Measurements from ENCODE around the gene EXD3. TPM values are rescaled to one million over a fixed set of nuclear protein-coding genes. Genes with fewer than 3 reads are reported as not detected.
A peak's percentile ranks its signal among the peaks of the same experiment; 100 is the strongest.

Gene EXD3
- total RNA-seq, 3 donors from 2014 or later: 39.4 to 56.7 (median 40.1) TPM

- peaks cover 60% of the 10 kb centered on the region for H3K4me1 ChIP-seq (ENCODE audit: low read depth)
- intact Hi-C loops (cut with DNase I, micrococcal nuclease): no loop called here
- H3K9me3 ChIP-seq: no peaks in the 10 kb centered on the region
- H3K36me3 ChIP-seq (ENCODE audit: low read depth): no peaks in the 10 kb centered on the region
- ATAC-seq (peak; percentile 58), DNase-seq (peak; percentile 89 to 91 (median 90))
- no peak for TF ChIP-seq CTCF (IDR thresholded peaks at IDR 0.05)
- H3K4me3 ChIP-seq: no peak overlapping the region
Observed at GRCh38 chr9:137305060-137305797, 117.7 kb downstream of the EXD3 start.

- no peak for TF ChIP-seq CTCF (IDR thresholded peaks at IDR 0.05)
- H3K36me3 ChIP-seq (ENCODE audit: low read depth): no peaks in the 10 kb centered on the region
- peaks cover 60% of the 10 kb centered on the region for H3K4me1 ChIP-seq (ENCODE audit: low read depth)
- no peaks in the 10 kb centered on the region for H3K9me3 ChIP-seq
- intact Hi-C loops (cut with DNase I, micrococcal nuclease): no loop called here
- ATAC-seq (no peak), DNase-seq (peak; percentile 50 to 68 (median 65))
- no peak overlapping the region for H3K4me3 ChIP-seq
Observed at GRCh38 chr9:137304383-137305059, 118.4 kb downstream of the EXD3 start.

DNA sequence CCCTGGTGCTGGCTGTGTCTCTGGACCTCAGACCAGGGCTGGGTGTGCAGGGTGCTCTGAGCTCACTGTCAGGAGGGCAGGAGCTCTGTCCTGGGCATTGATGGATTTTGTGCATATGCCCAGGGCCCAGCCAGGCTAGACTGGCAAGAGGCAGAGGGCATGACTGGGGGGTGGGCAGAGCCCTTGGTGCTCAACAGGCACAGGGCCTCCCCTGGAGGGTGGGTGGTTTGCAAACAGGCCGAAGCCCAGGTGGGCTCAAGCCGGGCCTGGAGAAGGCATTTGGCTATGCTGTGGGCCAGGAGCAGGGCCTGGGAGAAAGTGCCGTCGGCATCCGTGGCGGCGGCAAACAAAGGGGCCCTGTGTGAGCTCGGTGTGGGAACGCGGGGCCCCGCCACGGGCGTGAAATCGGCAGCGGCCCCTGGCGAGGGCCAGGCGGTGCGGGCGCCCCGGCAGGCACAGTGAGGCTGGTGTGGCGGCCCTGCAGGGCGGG lies 119.0 kb downstream of the EXD3 start:
- H3K36me3 ChIP-seq (ENCODE audit: low read depth): no peaks in the 10 kb centered on the region
- H3K4me3 ChIP-seq: no peak overlapping the region
- DNase-seq (peak in 2 of 3 donors; percentile 60 to 69), ATAC-seq (no peak)
- peaks cover 60% of the 10 kb centered on the region for H3K4me1 ChIP-seq (ENCODE audit: low read depth)
- H3K9me3 ChIP-seq: no peaks in the 10 kb centered on the region
- TF ChIP-seq CTCF (IDR thresholded peaks at IDR 0.05): no peak
- intact Hi-C loops (cut with DNase I, micrococcal nuclease): no loop called here

GRCh38 chr9:137303151-137303892 lies 119.6 kb downstream of the EXD3 start:
- ATAC-seq (peak; percentile 4), DNase-seq (peak; percentile 79 to 82 (median 80))
- H3K4me3 ChIP-seq: no peak overlapping the region
- H3K9me3 ChIP-seq: no peaks in the 10 kb centered on the region
- no peak for TF ChIP-seq CTCF (IDR thresholded peaks at IDR 0.05)
- H3K36me3 ChIP-seq (ENCODE audit: low read depth): no peaks in the 10 kb centered on the region
- intact Hi-C loops (cut with DNase I, micrococcal nuclease): no loop called here
- peaks cover 60% of the 10 kb centered on the region for H3K4me1 ChIP-seq (ENCODE audit: low read depth)

- H3K4me1 ChIP-seq (ENCODE audit: low read depth): peaks cover 59% of the 10 kb centered on the region
- no peaks in the 10 kb centered on the region for H3K9me3 ChIP-seq
- peak; percentile 46 for ATAC-seq
- intact Hi-C loops (cut with DNase I, micrococcal nuclease): no loop called here
- H3K36me3 ChIP-seq (ENCODE audit: low read depth): no peaks in the 10 kb centered on the region
- peak; percentile 40 for TF ChIP-seq CTCF (IDR thresholded peaks at IDR 0.05)
- DNase-seq: peak in 1 of 3 donors; percentile 81
- H3K4me3 ChIP-seq: peak overlapping the region; percentile 30
Observed at GRCh38 chr9:137302449-137303150, 120.4 kb downstream of the EXD3 start.

Data from mucosa of descending colon (tissue), 3 donors.